ENCODE results near the gene TMIGD1. TPM values are rescaled to one million over a fixed set of nuclear protein-coding genes. Genes with fewer than 3 reads are reported as not detected.

The TMIGD1 gene
- polyA plus RNA-seq, 1 of the 3 experiments (the other 2 are of a cell fraction) = not detected

GRCh38 chr17:30271102-30271501 lies 62.8 kb downstream of the TMIGD1 start:
- no peaks in the 10 kb centered on the region for H3K4me1 ChIP-seq (ENCODE audit: control insufficient read depth in 1 of 2, insufficient read depth in 2 of 2, low read depth in 1 of 2, low read length in 1 of 2)
- H2AFZ ChIP-seq (ENCODE audit: low read depth) = no peak overlapping the region
- POLR2A ChIA-PET = no interaction called here
- no peaks in the 10 kb centered on the region for H4K20me1 ChIP-seq (ENCODE audit: insufficient read depth)
- H3K4me2 ChIP-seq = no peak overlapping the region
- WGBS (ENCODE audit: low lambda C conversion rate) = 88% methylated on average over 6 of the region's 6 CpGs
- peaks cover 60 to 70% of the 10 kb centered on the region in 2 experiments for H3K36me3 ChIP-seq (replicated peaks in 1 of 2; ENCODE audit: control insufficient read depth in 1 of 2, insufficient read depth in 2 of 2, low read length in 1 of 2)
- CTCF ChIA-PET = interaction anchor here (0.9 to 2.2 kb wide), 4 partner anchors 8 to 146 kb away, joined by 3 to 7 read pairs (median 4); no protein-coding TSS in a partner anchor
- no peaks in the 10 kb centered on the region for H3K9me3 ChIP-seq
- no peaks in the 10 kb centered on the region for H3K9me2 ChIP-seq
- no peak overlapping the region for H3K4me3 ChIP-seq (ENCODE audit: low read depth in 2 of 2, low read length in 1 of 2)
- H3K27me3 ChIP-seq (ENCODE audit: insufficient read depth) = no peaks in the 10 kb centered on the region
- TF ChIP-seq NRF1 (IDR thresholded peaks at IDR 0.05; ENCODE audit: low read depth, low read length) (no peak), USF2 (IDR thresholded peaks at IDR 0.05; ENCODE audit: borderline replicate concordance, low read depth, low read length) (no peak), USF1 (IDR thresholded peaks at IDR 0.05; ENCODE audit: borderline replicate concordance, low read depth) (no peak), EZH2phosphoT487 (IDR thresholded peaks at IDR 0.05; ENCODE audit: borderline replicate concordance, low read depth) (no peak)
- DNase-seq = no peak
- no peak overlapping the region for H3K9ac ChIP-seq
- no peaks in the 10 kb centered on the region for H3F3A ChIP-seq (replicated peaks; ENCODE audit: insufficient read depth)
- no peak overlapping the region for H3K27ac ChIP-seq (ENCODE audit: low read depth in 2 of 2, low read length in 1 of 2)
- H3K79me2 ChIP-seq (ENCODE audit: insufficient read depth) = no peaks in the 10 kb centered on the region

- Histone ChIP-seq H4K20me1 (ENCODE audit: insufficient read depth) (no peaks in the 10 kb centered on the region), H3K27ac (ENCODE audit: low read depth in 2 of 2, low read length in 1 of 2) (no peak overlapping the region), H3K4me1 (ENCODE audit: control insufficient read depth in 1 of 2, insufficient read depth in 2 of 2, low read depth in 1 of 2, low read length in 1 of 2) (peaks cover 6 to 7% of the 10 kb centered on the region in 2 experiments; a peak in 3 of 4 replicates), H3K9me3 (no peaks in the 10 kb centered on the region), H3K4me3 (ENCODE audit: low read depth in 2 of 2, low read length in 1 of 2) (no peak overlapping the region), H3K9ac (no peak overlapping the region), H3K27me3 (ENCODE audit: insufficient read depth) (no peaks in the 10 kb centered on the region), H3F3A (replicated peaks; ENCODE audit: insufficient read depth) (no peaks in the 10 kb centered on the region), H3K9me2 (no peaks in the 10 kb centered on the region), H3K79me2 (ENCODE audit: insufficient read depth) (no peaks in the 10 kb centered on the region), H3K36me3 (replicated peaks in 1 of 2; ENCODE audit: control insufficient read depth in 1 of 2, insufficient read depth in 2 of 2, low read length in 1 of 2) (peaks cover 71 to 79% of the 10 kb centered on the region in 2 experiments), H3K4me2 (no peak overlapping the region), H2AFZ (ENCODE audit: low read depth) (no peak overlapping the region)
- no peak for TF ChIP-seq YY1 (IDR thresholded peaks at IDR 0.05; ENCODE audit: low read depth)
- no peak for TF ChIP-seq REST (IDR thresholded peaks at IDR 0.05; ENCODE audit: low read depth, low read length)
- TF ChIP-seq FOXJ3 (CRISPR knock-in tag; IDR thresholded peaks at IDR 0.05) = no peak
- no peak for TF ChIP-seq GATA2 (CRISPR knock-in tag; IDR thresholded peaks at IDR 0.05)
- TF ChIP-seq SMC3 (IDR thresholded peaks at IDR 0.05; ENCODE audit: low read depth, low read length) = no peak
- no peak for TF ChIP-seq RAD21 (IDR thresholded peaks at IDR 0.05; ENCODE audit: low read length)
- TF ChIP-seq ZBTB33 (IDR thresholded peaks at IDR 0.05; ENCODE audit: borderline replicate concordance, low read depth) = no peak
- no peak for TF ChIP-seq SIN3A (IDR thresholded peaks at IDR 0.05; ENCODE audit: borderline replicate concordance, low read depth, low read length)
- CTCF ChIA-PET = interaction anchor here (1.3 to 3.3 kb wide), 4 partner anchors 10 to 163 kb away, joined by 4 to 11 read pairs (median 6); no protein-coding TSS in a partner anchor
- DNase-seq = no peak
- WGBS (ENCODE audit: low lambda C conversion rate) = 98% methylated on average over 2 of the region's 2 CpGs
- POLR2A ChIA-PET = no interaction called here
Observed at GRCh38 chr17:30267625-30268024, 66.2 kb downstream of the TMIGD1 start.
